HEK293 (cell line): ENCODE data around the gene RNF32.

ENCODE experiments used
- PRDM6 ChIP-seq: fragments of 450-650 bp; formaldehyde crosslinking; IDR thresholded peaks from 2 replicates; pipeline ENCODE4 v1.5.1; 2017; ENCODE audit warnings: missing biosample characterization, missing genetic modification characterization
- ZNF350 ChIP-seq: fragments of 450-650 bp; formaldehyde crosslinking; IDR thresholded peaks from 2 replicates; pipeline ENCODE4 v1.5.0; 2017; ENCODE audit warnings: missing biosample characterization, mild to moderate bottlenecking, missing genetic modification characterization

GRCh38 chr7:156655983-156656382, 15.4 kb downstream of the RNF32 start:
- TF ChIP-seq PRDM6 (tag by site-specific recombination) (no peak), ZNF350 (no peak)
